Measurements from ENCODE around the gene ZNF367.
A peak's percentile ranks its signal among the peaks of the same experiment; 100 is the strongest.

The ZNF367 gene

GRCh38 chr9:96436063-96436455 is 17.9 kb upstream of the ZNF367 start:
- DNase-seq, result no peak

GRCh38 chr9:96435345-96435744 is 17.2 kb upstream of the ZNF367 start:
- no peak for DNase-seq

- DNase-seq, result no peak
Observed at GRCh38 chr9:96430377-96430776, 12.2 kb upstream of the ZNF367 start.

- no peak for DNase-seq
Observed at GRCh38 chr9:96429732-96430131, 11.6 kb upstream of the ZNF367 start.

- DNase-seq, result no peak
Observed at GRCh38 chr9:96425500-96426169, 7.5 kb upstream of the ZNF367 start.

GRCh38 chr9:96423985-96424336 is 5.8 kb upstream of the ZNF367 start:
- no peak for DNase-seq

- no peak for DNase-seq
Observed at GRCh38 chr9:96423322-96423984, 5.3 kb upstream of the ZNF367 start.

- no peak for DNase-seq
Observed at GRCh38 chr9:96420468-96421219, 2.5 kb upstream of the ZNF367 start.

- DNase-seq, result no peak
Observed at GRCh38 chr9:96419691-96419969, 1.5 kb upstream of the ZNF367 start.

- peak; percentile 71 for DNase-seq
Observed at GRCh38 chr9:96418920-96419690, 935 bp upstream of the ZNF367 start.

GRCh38 chr9:96417661-96418082 is 498 bp downstream of the ZNF367 start:
- no peak for DNase-seq

- peak; percentile 88 for DNase-seq
Observed at GRCh38 chr9:96417051-96417586, 1.1 kb downstream of the ZNF367 start.

- no peak for DNase-seq
Observed at GRCh38 chr9:96413302-96414221, 4.6 kb downstream of the ZNF367 start.

- no peak for DNase-seq
Observed at GRCh38 chr9:96412174-96412913, 5.8 kb downstream of the ZNF367 start.

- DNase-seq, result no peak
Observed at GRCh38 chr9:96411129-96411838, 6.9 kb downstream of the ZNF367 start.

GRCh38 chr9:96408409-96409280 is 9.5 kb downstream of the ZNF367 start:
- DNase-seq, result no peak

GRCh38 chr9:96400132-96400910 is 17.8 kb downstream of the ZNF367 start:
- DNase-seq, result no peak

GRCh38 chr9:96399325-96399633 is 18.9 kb downstream of the ZNF367 start:
- DNase-seq, result no peak
